Measurements from ENCODE around the gene UACA. TPM values are rescaled to one million over a fixed set of nuclear protein-coding genes. Genes with fewer than 3 reads are reported as not detected.
"Not testable (repeated sequence)": the region's sequence is repeated elsewhere in the genome, so short reads cannot be mapped to it uniquely, and the experiment has no call there.

UACA gene
- polyA plus RNA-seq, 2 donors, result 27.1 to 83.5 TPM

DNA sequence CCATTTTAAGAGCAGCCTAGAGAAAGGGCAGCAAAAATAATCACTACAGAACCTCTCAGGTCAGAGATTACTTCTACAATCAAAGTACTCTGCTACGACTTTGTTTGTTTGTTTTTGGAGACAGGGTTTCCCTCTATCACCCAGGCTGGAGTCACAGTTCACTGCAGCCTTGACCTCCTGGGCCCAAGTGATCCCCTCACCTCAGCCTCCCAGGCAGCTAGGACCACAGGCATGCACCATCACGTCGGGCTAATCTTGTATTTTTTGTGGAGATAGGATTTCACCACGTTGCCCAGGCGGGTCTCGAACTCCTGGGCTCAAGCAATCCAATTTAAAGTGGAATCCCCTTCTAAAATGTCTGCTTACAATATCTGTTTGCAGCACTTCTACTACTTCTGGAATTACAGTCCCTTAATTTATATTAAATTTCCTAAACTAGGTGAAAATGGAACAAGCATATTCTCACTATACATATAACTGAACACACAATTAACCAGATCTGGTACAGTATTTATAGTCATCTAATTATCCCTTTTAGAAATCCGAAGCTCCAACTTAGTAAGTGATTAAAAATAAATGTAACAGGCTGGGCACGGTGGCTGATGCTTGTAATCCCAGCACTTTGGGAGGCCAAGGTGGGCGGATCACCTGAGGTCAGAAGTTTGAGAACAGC is 4.4 kb downstream of the UACA start:
- H3K36me3 ChIP-seq (ENCODE audit: control insufficient read depth in 2 of 2, insufficient read depth in 2 of 2, low read length in 1 of 2), result peaks cover 0 to 2% of the 10 kb centered on the region in 2 donors
- H3K4me3 ChIP-seq (ENCODE audit: low read depth in 1 of 2, low read length in 2 of 2), result no peak overlapping the region
- H3K27me3 ChIP-seq (ENCODE audit: control insufficient read depth in 1 of 2, insufficient read depth in 2 of 2, low read length in 2 of 2), result no peaks in the 10 kb centered on the region
- H3K9me3 ChIP-seq (ENCODE audit: control insufficient read depth in 2 of 2, insufficient read depth in 1 of 2, low read depth in 1 of 2, low read length in 1 of 2), result no peaks in the 10 kb centered on the region
- H3K4me1 ChIP-seq (ENCODE audit: control insufficient read depth in 2 of 2, insufficient read depth in 2 of 2, low read length in 1 of 2), result no peaks in the 10 kb centered on the region
- no peak overlapping the region for H3K27ac ChIP-seq (ENCODE audit: low read depth in 2 of 2, low read length in 1 of 2)
- 72 to 73% methylated on average over 9 of the region's 9 CpGs for WGBS, 2 donors

DNA sequence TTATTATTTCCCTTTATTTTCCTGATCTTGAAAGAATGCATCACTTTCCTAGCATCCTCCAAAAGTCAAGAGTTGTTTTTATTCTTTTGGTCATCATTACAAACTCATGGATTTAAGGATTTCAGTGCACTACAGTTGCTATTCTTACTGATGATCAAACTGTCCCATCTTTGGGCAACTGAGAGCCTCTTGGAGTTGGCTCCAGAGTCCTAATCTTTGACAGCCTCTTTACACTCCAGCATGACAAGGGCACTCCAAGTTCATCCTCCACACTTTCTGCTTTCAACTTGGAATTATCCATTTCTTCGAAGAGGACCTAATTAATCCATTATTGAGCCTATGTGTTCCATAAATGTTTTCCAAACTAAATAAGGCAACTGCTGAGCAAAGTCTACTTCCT is 5.7 kb downstream of the UACA start:
- H3K4me3 ChIP-seq (ENCODE audit: low read depth in 1 of 2, low read length in 2 of 2), result no peak overlapping the region
- H3K27me3 ChIP-seq (ENCODE audit: control insufficient read depth in 1 of 2, insufficient read depth in 2 of 2, low read length in 2 of 2), result no peaks in the 10 kb centered on the region
- H3K9me3 ChIP-seq (ENCODE audit: control insufficient read depth in 2 of 2, insufficient read depth in 1 of 2, low read depth in 1 of 2, low read length in 1 of 2), result no peaks in the 10 kb centered on the region
- H3K27ac ChIP-seq (ENCODE audit: low read depth in 2 of 2, low read length in 1 of 2), result no peak overlapping the region
- H3K4me1 ChIP-seq (ENCODE audit: control insufficient read depth in 2 of 2, insufficient read depth in 2 of 2, low read length in 1 of 2), result no peaks in the 10 kb centered on the region
- 72 to 75% methylated on average over 1 of the region's 1 CpG for WGBS, 2 donors
- H3K36me3 ChIP-seq (ENCODE audit: control insufficient read depth in 2 of 2, insufficient read depth in 2 of 2, low read length in 1 of 2), result peaks cover 0 to 2% of the 10 kb centered on the region in 2 donors

DNA sequence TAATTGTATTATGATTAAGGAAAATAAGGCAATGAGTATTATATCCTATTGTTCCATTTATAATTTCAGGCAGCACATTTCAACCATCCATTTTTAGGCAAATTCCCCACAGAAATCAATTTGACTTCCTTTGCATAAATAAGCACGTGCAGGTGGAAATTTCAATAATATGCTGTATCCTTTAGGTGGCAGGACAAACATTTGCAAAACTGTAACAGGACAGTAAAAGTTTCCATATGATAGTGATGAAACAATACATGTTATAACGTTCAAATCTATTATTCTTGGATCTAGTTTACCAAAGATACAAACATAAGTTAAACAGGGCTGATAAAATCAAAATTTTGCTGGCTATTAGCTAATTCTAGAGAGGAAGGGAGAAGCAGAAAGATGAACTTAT is 8.5 kb downstream of the UACA start:
- Histone ChIP-seq H3K4me3 (ENCODE audit: low read depth in 1 of 2, low read length in 2 of 2) (no peak overlapping the region), H3K9me3 (ENCODE audit: control insufficient read depth in 2 of 2, insufficient read depth in 1 of 2, low read depth in 1 of 2, low read length in 1 of 2) (no peaks in the 10 kb centered on the region), H3K36me3 (ENCODE audit: control insufficient read depth in 2 of 2, insufficient read depth in 2 of 2, low read length in 1 of 2) (peaks cover 0 to 2% of the 10 kb centered on the region in 2 donors), H3K27ac (ENCODE audit: low read depth in 2 of 2, low read length in 1 of 2) (no peak overlapping the region), H3K27me3 (ENCODE audit: control insufficient read depth in 1 of 2, insufficient read depth in 2 of 2, low read length in 2 of 2) (no peaks in the 10 kb centered on the region), H3K4me1 (ENCODE audit: control insufficient read depth in 2 of 2, insufficient read depth in 2 of 2, low read length in 1 of 2) (peaks cover 0 to 2% of the 10 kb centered on the region in 2 donors)
- 52 to 61% methylated on average over 2 of the region's 2 CpGs for WGBS, 2 donors

DNA sequence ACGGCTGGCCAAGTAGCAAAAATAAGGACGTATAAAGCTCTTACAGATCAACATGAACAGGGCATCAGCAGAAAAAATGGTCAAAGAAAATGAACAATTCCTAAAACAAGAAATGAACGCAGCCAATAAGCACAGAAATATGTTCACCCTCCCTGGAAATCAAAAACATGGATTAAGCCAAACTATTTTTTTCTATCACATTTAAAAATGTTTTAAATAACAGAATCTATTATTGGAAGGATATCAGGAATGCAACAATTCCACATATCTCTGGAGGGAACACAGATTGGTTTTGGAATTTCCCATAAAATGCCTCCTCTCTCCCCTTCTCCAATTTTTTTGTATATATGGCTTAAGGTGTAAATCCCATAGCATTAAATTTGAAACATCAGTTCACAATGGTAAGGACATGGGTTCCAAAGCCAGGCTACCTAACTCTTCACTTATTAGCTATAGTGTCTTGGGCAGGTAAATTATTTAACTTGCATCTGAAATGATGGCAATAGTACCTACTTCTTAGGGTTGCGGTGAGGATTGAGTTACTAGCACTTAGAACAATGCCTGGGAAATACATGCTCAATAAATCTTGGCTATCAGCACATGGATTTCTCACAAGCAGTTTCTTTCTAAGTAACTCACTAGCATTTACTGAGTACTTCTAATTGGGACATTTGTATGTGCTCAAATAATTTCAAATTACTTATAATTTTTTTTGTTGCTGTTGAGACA is 10.1 kb downstream of the UACA start:
- 63 to 65% methylated on average over 4 of the region's 4 CpGs for WGBS, 2 donors
- no peak overlapping the region for H3K27ac ChIP-seq (ENCODE audit: low read depth in 2 of 2, low read length in 1 of 2)
- no peaks in the 10 kb centered on the region for H3K27me3 ChIP-seq (ENCODE audit: control insufficient read depth in 1 of 2, insufficient read depth in 2 of 2, low read length in 2 of 2)

DNA sequence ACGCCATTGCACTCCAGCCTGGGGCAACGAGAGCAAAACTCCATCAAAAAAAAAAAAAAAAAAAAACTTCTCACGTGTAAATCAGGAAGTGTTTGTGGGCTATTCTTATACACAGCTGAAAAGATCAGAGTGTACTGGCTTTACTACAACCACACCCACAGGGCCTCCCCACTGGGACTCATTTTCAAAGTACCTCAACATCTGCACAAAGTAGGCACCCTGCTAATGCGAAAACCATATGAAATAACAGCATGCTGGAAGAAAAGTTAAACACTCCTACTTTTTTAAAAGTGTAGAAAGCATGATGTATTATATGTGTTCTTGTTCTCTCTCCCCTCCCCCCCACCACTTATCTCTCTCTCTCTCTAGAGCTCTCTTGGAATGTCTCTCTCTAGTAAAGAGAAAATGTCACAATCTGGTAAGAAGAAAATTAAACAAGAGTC is 11.1 kb downstream of the UACA start:
- Histone ChIP-seq H3K27me3 (ENCODE audit: control insufficient read depth in 1 of 2, insufficient read depth in 2 of 2, low read length in 2 of 2) (no peaks in the 10 kb centered on the region), H3K4me1 (ENCODE audit: control insufficient read depth in 2 of 2, insufficient read depth in 2 of 2, low read length in 1 of 2) (peaks cover 0 to 3% of the 10 kb centered on the region in 2 donors), H3K36me3 (ENCODE audit: control insufficient read depth in 2 of 2, insufficient read depth in 2 of 2, low read length in 1 of 2) (no peaks in the 10 kb centered on the region), H3K27ac (ENCODE audit: low read depth in 2 of 2, low read length in 1 of 2) (no peak overlapping the region), H3K9me3 (ENCODE audit: control insufficient read depth in 2 of 2, insufficient read depth in 1 of 2, low read depth in 1 of 2, low read length in 1 of 2) (no peaks in the 10 kb centered on the region), H3K4me3 (ENCODE audit: low read depth in 1 of 2, low read length in 2 of 2) (no peak overlapping the region)
- 54 to 69% methylated on average over 4 of the region's 4 CpGs for WGBS, 2 donors

More for the DNA sequence above, 10.1 kb downstream of the UACA start:
- Histone ChIP-seq H3K4me3 (ENCODE audit: low read depth in 1 of 2, low read length in 2 of 2) (no peak overlapping the region), H3K36me3 (ENCODE audit: control insufficient read depth in 2 of 2, insufficient read depth in 2 of 2, low read length in 1 of 2) (no peaks in the 10 kb centered on the region), H3K4me1 (ENCODE audit: control insufficient read depth in 2 of 2, insufficient read depth in 2 of 2, low read length in 1 of 2) (peaks cover 0 to 3% of the 10 kb centered on the region in 2 donors), H3K9me3 (ENCODE audit: control insufficient read depth in 2 of 2, insufficient read depth in 1 of 2, low read depth in 1 of 2, low read length in 1 of 2) (no peaks in the 10 kb centered on the region)

DNA sequence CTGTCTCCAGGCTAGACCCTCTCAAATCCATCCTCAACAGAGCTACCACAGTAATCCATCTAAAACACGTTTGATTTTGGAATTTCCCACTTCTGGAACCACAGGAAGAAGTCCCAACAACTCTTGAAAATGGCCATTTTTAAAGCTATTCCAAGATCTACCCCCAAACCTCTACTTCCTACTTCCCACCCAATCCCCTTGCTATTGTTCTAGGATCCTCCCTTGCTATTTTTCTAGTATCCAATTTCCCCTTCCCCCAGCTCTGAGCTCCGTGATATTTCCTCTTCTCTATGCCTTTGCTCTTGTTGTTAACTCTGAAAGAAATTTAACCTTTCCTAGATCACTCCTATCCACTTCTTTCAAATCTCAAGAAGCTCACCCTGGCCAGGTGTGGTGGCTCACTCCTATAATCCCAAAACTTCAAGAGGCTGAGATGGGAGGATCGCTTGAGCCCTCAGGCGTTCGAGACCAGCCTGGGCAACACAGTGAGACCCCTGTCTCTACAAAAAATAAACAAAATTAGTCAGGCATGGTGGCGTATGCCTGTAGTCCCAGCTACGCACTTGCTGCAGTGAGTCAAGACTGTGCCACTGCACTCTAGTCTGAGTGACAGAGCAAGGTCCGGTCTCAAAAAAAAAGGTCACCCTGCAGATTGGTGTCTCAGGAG is 13.0 kb downstream of the UACA start:
- H3K36me3 ChIP-seq (ENCODE audit: control insufficient read depth in 2 of 2, insufficient read depth in 2 of 2, low read length in 1 of 2), result no peaks in the 10 kb centered on the region
- no peaks in the 10 kb centered on the region for H3K9me3 ChIP-seq (ENCODE audit: control insufficient read depth in 2 of 2, insufficient read depth in 1 of 2, low read depth in 1 of 2, low read length in 1 of 2)
- no peak overlapping the region for H3K4me3 ChIP-seq (ENCODE audit: low read depth in 1 of 2, low read length in 2 of 2)
- WGBS, 2 donors, result 86 to 87% methylated on average over 8 of the region's 8 CpGs
- H3K27me3 ChIP-seq (ENCODE audit: control insufficient read depth in 1 of 2, insufficient read depth in 2 of 2, low read length in 2 of 2), result no peaks in the 10 kb centered on the region
- peaks cover 0 to 3% of the 10 kb centered on the region in 2 donors for H3K4me1 ChIP-seq (ENCODE audit: control insufficient read depth in 2 of 2, insufficient read depth in 2 of 2, low read length in 1 of 2)
- no peak overlapping the region for H3K27ac ChIP-seq (ENCODE audit: low read depth in 2 of 2, low read length in 1 of 2)

DNA sequence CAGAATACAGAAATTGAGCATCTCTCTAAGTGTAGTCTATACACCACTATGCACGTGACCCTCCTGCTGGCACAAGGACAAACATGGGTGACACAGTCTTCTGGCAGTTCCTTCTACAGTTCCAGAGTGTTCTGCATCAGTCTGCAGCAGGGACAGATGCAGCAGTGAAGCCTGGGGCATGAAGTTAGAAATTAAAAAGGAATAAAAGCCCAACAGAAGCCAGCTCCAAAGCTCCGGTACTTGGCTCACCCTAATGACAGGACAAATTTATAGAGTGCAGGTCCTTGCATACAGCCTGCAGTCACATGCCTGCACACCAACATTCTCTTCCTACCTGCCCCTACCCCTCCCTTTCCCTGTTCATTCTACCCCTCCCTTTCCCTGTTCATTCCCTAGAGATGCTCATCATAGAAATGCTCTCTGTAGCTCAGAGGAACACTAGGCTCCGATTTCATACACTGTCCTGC is 15.0 kb downstream of the UACA start:
- Histone ChIP-seq H3K36me3 (ENCODE audit: control insufficient read depth in 2 of 2, insufficient read depth in 2 of 2, low read length in 1 of 2) (no peaks in the 10 kb centered on the region), H3K27ac (ENCODE audit: low read depth in 2 of 2, low read length in 1 of 2) (no peak overlapping the region), H3K9me3 (ENCODE audit: control insufficient read depth in 2 of 2, insufficient read depth in 1 of 2, low read depth in 1 of 2, low read length in 1 of 2) (no peaks in the 10 kb centered on the region), H3K4me3 (ENCODE audit: low read depth in 1 of 2, low read length in 2 of 2) (no peak overlapping the region), H3K27me3 (ENCODE audit: control insufficient read depth in 1 of 2, insufficient read depth in 2 of 2, low read length in 2 of 2) (no peaks in the 10 kb centered on the region), H3K4me1 (ENCODE audit: control insufficient read depth in 2 of 2, insufficient read depth in 2 of 2, low read length in 1 of 2) (peaks cover 0 to 3% of the 10 kb centered on the region in 2 donors)
- 29 to 36% methylated on average over 3 of the region's 3 CpGs for WGBS, 2 donors

DNA sequence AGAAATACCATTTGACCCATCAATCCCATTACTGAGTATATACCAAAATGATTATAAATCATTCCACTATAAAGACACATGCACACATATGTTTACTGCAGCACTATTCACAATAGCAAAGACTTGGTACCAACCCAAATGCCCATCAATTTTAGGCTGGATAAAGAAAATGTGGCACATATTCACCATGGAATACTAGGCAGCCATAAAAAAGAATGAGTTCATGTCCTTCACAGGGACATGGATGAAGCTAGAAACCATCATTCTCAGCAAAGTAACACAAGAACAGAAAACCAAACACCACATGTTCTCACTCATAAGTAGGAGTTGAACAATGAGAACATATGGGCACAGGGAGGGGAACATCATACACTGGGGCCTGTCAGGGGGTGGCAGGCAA is 16.8 kb downstream of the UACA start:
- not testable (repeated sequence) for H3K4me1 ChIP-seq (ENCODE audit: control insufficient read depth in 2 of 2, insufficient read depth in 2 of 2, low read length in 1 of 2); H3K27me3 ChIP-seq (ENCODE audit: control insufficient read depth in 1 of 2, insufficient read depth in 2 of 2, low read length in 2 of 2); H3K36me3 ChIP-seq (ENCODE audit: control insufficient read depth in 2 of 2, insufficient read depth in 2 of 2, low read length in 1 of 2); H3K4me3 ChIP-seq (ENCODE audit: low read depth in 1 of 2, low read length in 2 of 2); H3K9me3 ChIP-seq (ENCODE audit: control insufficient read depth in 2 of 2, insufficient read depth in 1 of 2, low read depth in 1 of 2, low read length in 1 of 2); H3K27ac ChIP-seq (ENCODE audit: low read depth in 2 of 2, low read length in 1 of 2)

DNA sequence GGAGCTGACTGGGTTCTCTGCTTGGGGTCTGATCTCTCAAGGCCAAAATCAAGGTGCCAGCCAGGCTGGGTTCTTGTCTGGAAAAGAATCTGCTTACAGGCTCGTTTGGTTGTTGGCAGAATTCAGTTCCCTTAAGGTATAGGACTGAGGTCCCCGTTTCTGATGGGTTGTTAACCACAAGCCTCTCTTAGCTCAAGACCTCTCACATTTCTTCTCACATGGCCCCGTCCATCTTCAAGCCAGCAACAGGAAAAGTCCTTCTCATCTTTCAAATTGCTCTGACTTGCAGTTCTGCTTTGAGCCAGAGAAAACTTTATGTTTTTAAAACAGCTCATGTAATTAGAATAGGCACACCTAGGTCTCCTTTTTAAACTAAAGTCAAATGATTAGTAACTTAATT is 20.4 kb downstream of the UACA start:
- WGBS, 2 donors, result 30 to 38% methylated on average over 3 of the region's 3 CpGs
- H3K36me3 ChIP-seq (ENCODE audit: control insufficient read depth in 2 of 2, insufficient read depth in 2 of 2, low read length in 1 of 2), result no peaks in the 10 kb centered on the region
- no peak overlapping the region for H3K4me3 ChIP-seq (ENCODE audit: low read depth in 1 of 2, low read length in 2 of 2)
- no peaks in the 10 kb centered on the region for H3K9me3 ChIP-seq (ENCODE audit: control insufficient read depth in 2 of 2, insufficient read depth in 1 of 2, low read depth in 1 of 2, low read length in 1 of 2)
- H3K4me1 ChIP-seq (ENCODE audit: control insufficient read depth in 2 of 2, insufficient read depth in 2 of 2, low read length in 1 of 2), result peaks cover 0 to 3% of the 10 kb centered on the region in 2 donors
- no peaks in the 10 kb centered on the region for H3K27me3 ChIP-seq (ENCODE audit: control insufficient read depth in 1 of 2, insufficient read depth in 2 of 2, low read length in 2 of 2)
- peak overlapping the region; percentile 36 to 45 for H3K27ac ChIP-seq (ENCODE audit: low read depth in 2 of 2, low read length in 1 of 2)

Measured in esophagus (tissue), 2 donors.